HCT116 (cell line): Measurements from ENCODE around the gene MXRA7. TPM values are rescaled to one million over a fixed set of nuclear protein-coding genes. Genes with fewer than 3 reads are reported as not detected.

ENCODE experiments used
- ATAC-seq: fragments of 200-7000 bp; cut with Tn5 transposase; 2 replicates; pipeline ENCODE4 v1.9.1; 2020; ENCODE audit warnings: mild to moderate bottlenecking, moderate library complexity
- BruUV-seq: library from RNA; stranded (reverse); fragments of 400-500 nt; replicated peaks from 2 replicates; lab custom pipeline; 2021; lab: Mats Ljungman, UMichigan
- CTCF ChIA-PET: fragments of 300-600 bp; sonication (Branson Sonifier 250); formaldehyde crosslinking; loops from one replicate; lab custom pipeline; 2021; ENCODE audit warnings: antibody characterized with exemption; lab: Charles Lee
- POLR2A ChIA-PET: fragments of 300-600, 350-600 bp; sonication (Branson Sonifier 250); formaldehyde crosslinking; loops from one replicate; lab custom pipeline; 2021; ENCODE audit warnings: antibody characterized with exemption; lab: Charles Lee
- RAD21 ChIA-PET, 2 experiments: fragments of 300-600 bp; sonication (Branson Sonifier 250); formaldehyde crosslinking; loops; one replicate each; lab custom pipeline; 2023; ENCODE audit warnings: low total read pairs in 2 of 2; ENCODE audit not compliant: uncharacterized antibody in 2 of 2, unreplicated experiment in 2 of 2, low non-redundant PET in 1 of 2; lab: Charles Lee
- DNase-seq: peaks from one replicate; pipeline ENCODE4 v3.0.0-alpha.2; 2010; ENCODE audit warnings: low read depth, low spot score
- H2AFZ ChIP-seq: fragments of 200-600 bp; shearing (Covaris generic), sonication (generic); 2 replicates; pipeline ENCODE4 v1.6.1; 2017; ENCODE audit warnings: low read depth, mixed run types, mixed read lengths, antibody characterized with exemption, low read length; ENCODE audit not compliant: poor library complexity, severe bottlenecking
- H3K27ac ChIP-seq: 2 replicates; pipeline ENCODE4 v1.5.1; 2012; ENCODE audit warnings: low read depth, low read length
- H3K27me3 ChIP-seq: fragments of 200-600 bp; sonication (generic); 2 replicates; pipeline ENCODE4 v1.6.1; 2016; ENCODE audit warnings: mixed run types, low read length, mixed read lengths; ENCODE audit not compliant: insufficient read depth
- H3K36me3 ChIP-seq, 2 experiments: fragments of 200-500 bp in 1 of 2; fragments of 200-600 bp in 1 of 2; sonication (Bioruptor generic) in 1 of 2; sonication (generic) in 1 of 2; 2 replicates each; pipeline versions ENCODE4 v1.5.1 to v1.6.1; 2014 to 2016; ENCODE audit warnings: low read length in 2 of 2, inconsistent platforms in 1 of 2, mixed read lengths in 1 of 2, mixed run types in 1 of 2; ENCODE audit not compliant: insufficient read depth in 2 of 2, control insufficient read depth in 1 of 2
- H3K4me1 ChIP-seq, 2 experiments: fragments of 200-600 bp in 1 of 2; sonication (generic) in 1 of 2; 2 replicates each; pipeline versions ENCODE4 v1.5.1 to v1.6.1; 2012 to 2017; ENCODE audit warnings: low read length in 2 of 2, inconsistent platforms in 1 of 2, mild to moderate bottlenecking in 1 of 2, mixed read lengths in 1 of 2, mixed run types in 1 of 2, moderate library complexity in 1 of 2; ENCODE audit not compliant: insufficient read depth in 2 of 2, control insufficient read depth in 1 of 2
- H3K4me2 ChIP-seq: fragments of 200-600 bp; sonication (generic); 2 replicates; pipeline ENCODE4 v1.6.1; 2017; ENCODE audit warnings: mixed run types, low read length, mixed read lengths
- H3K4me3 ChIP-seq, 2 experiments: fragments of 200-600 bp in 1 of 2; sonication (generic) in 1 of 2; replicated peaks in 1 of 2; 2 replicates each; pipeline ENCODE4 v1.5.1; 2011 to 2016; ENCODE audit warnings: low read length in 2 of 2, control low read depth in 1 of 2, low read depth in 1 of 2, mild to moderate bottlenecking in 1 of 2, mixed read lengths in 1 of 2, mixed run types in 1 of 2
- H3K79me2 ChIP-seq: fragments of 200-600 bp; sonication (generic); 2 replicates; pipeline ENCODE4 v1.6.1; 2017; ENCODE audit warnings: mild to moderate bottlenecking, mixed run types, low read length, moderate library complexity, mixed read lengths; ENCODE audit not compliant: insufficient read depth
- H3K9ac ChIP-seq: fragments of 200-600 bp; sonication (generic); 2 replicates; pipeline ENCODE4 v1.6.1; 2016; ENCODE audit warnings: low read length, mixed read lengths
- H3K9me2 ChIP-seq: fragments of 200-600 bp; sonication (generic), shearing (Covaris generic); 2 replicates; pipeline ENCODE4 v1.6.1; 2017; ENCODE audit warnings: mixed run types, mild to moderate bottlenecking, moderate library complexity; ENCODE audit not compliant: insufficient read depth
- H3K9me3 ChIP-seq, 2 experiments: fragments of 200-500 bp in 1 of 2; fragments of 200-600 bp in 1 of 2; sonication (Bioruptor generic) in 1 of 2; sonication (generic) in 1 of 2; 2 replicates each; pipeline ENCODE4 v1.6.1; 2014 to 2017; ENCODE audit warnings: low read length in 2 of 2, mixed read lengths in 2 of 2, inconsistent platforms in 1 of 2, low read depth in 1 of 2, mild to moderate bottlenecking in 1 of 2, mixed run types in 1 of 2, moderate library complexity in 1 of 2; ENCODE audit not compliant: control insufficient read depth in 1 of 2, insufficient read depth in 1 of 2
- H4K20me1 ChIP-seq: fragments of 200-600 bp; sonication (generic), shearing (Covaris generic); 2 replicates; pipeline ENCODE4 v1.6.1; 2017; ENCODE audit warnings: mixed run types, mild to moderate bottlenecking, moderate library complexity; ENCODE audit not compliant: insufficient read depth
- ATF3 ChIP-seq: IDR thresholded peaks from 2 replicates; pipeline ENCODE4 v1.6.1; 2012
- CEBPB ChIP-seq: IDR thresholded peaks from 2 replicates; pipeline ENCODE4 v1.6.1; 2012; ENCODE audit warnings: low read depth
- CTCF ChIP-seq, 3 experiments: fragments of 200-600 bp in 1 of 3; sonication (generic) in 1 of 3; IDR thresholded peaks in 2 of 3; conservative IDR thresholded peaks in 1 of 3; 2 replicates each; pipeline ENCODE4 v1.5.1; 2012 to 2017; ENCODE audit warnings: low read depth in 2 of 3, low read length in 2 of 3, antibody characterized with exemption in 1 of 3, borderline replicate concordance in 1 of 3, control low read depth in 1 of 3, mild to moderate bottlenecking in 1 of 3, mixed read lengths in 1 of 3, mixed run types in 1 of 3, moderate library complexity in 1 of 3; ENCODE audit not compliant: insufficient read depth in 1 of 3
- EGR1 ChIP-seq: IDR thresholded peaks from 2 replicates; pipeline ENCODE4 v1.6.1; 2012; ENCODE audit warnings: low read depth
- ELF1 ChIP-seq: IDR thresholded peaks from 2 replicates; pipeline ENCODE4 v1.6.1; 2012; ENCODE audit warnings: low read depth, borderline replicate concordance
- JUND ChIP-seq: IDR thresholded peaks from 2 replicates; pipeline ENCODE4 v1.6.1; 2012
- SP1 ChIP-seq: IDR thresholded peaks from 2 replicates; pipeline ENCODE4 v1.6.1; 2012; ENCODE audit warnings: low read depth
- SRF ChIP-seq: IDR thresholded peaks from 2 replicates; pipeline ENCODE4 v1.6.1; 2012; ENCODE audit warnings: low read depth
- ZBTB33 ChIP-seq: IDR thresholded peaks from 2 replicates; pipeline ENCODE4 v1.6.1; 2011; ENCODE audit warnings: mild to moderate bottlenecking, low read length, moderate library complexity; ENCODE audit not compliant: insufficient replicate concordance; ENCODE audit errors: extremely low read depth
- ZFX ChIP-seq: fragments of 450-650 bp; IDR thresholded peaks from 2 replicates; pipeline ENCODE4 v1.6.1; 2017
- intact Hi-C: fragments of 100-400 bp; cut with micrococcal nuclease; formaldehyde crosslinking; loops from 2 replicates; pipeline ENCODE4 v1.10.0; 2022
- total RNA-seq: library from RNA; stranded (reverse); gene quantifications from one replicate; pipeline ENCODE4 v1.2.1, GENCODE V29; 2021; ENCODE audit not compliant: unreplicated experiment
- TF ChIP-seq, protein P1 (sequence below): IDR thresholded peaks from 2 replicates; pipeline ENCODE4 v1.6.1; 2012; ENCODE audit warnings: low read depth

The MXRA7 gene
- total RNA-seq, 1 experiment from 2014 or later, result 57.1 TPM

DNA sequence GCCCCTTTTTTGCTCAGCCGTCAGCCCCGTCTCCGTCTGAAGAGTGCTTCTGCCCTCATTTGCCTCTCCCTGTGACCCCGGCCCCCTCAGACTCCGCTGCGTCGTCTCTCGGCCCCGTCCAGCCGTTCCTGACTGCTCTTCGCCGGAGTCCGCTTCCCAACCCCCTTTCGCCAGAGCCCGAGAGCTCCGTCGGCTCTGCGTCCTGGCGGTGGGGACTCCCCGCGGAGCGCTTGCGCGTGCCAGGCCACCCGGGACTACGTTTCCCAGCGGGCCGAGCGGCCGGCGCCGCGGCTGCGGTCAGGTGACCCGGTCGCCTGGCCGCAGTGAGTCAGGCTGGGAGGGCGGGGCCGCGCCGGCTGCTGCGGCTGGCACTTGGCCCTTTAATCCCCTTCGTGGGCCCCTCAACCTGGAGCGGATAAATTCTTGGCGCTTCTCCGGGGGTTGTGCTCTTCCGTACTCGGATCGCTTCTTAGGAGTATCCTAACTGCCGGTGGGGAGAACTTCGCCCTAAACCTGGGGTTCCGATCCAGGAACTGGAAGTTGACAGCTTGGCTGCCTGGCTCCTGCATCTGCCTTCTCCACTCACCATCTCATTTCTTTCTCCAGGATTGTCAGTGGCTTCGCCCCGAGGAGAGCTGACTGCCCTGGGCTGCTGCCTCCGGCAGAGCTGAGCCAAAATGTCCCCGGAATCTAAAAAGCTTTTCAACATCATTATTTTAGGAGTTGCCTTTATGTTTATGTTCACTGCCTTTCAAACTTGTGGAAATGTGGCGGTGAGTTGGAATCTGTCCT lies 27.1 kb upstream of the MXRA7 start, which contains the start of gene MFSD11 (continued):
- TF ChIP-seq CTCF (IDR thresholded peaks at IDR 0.05 in 2 of 3, conservative IDR thresholded peaks at IDR 0.05 in 1 of 3; ENCODE audit: borderline replicate concordance in 1 of 3, insufficient read depth in 1 of 3, low read depth in 2 of 3, low read length in 2 of 3) (no peak), ELF1 (no peak), ZFX (no peak), ATF3 (no peak)

DNA sequence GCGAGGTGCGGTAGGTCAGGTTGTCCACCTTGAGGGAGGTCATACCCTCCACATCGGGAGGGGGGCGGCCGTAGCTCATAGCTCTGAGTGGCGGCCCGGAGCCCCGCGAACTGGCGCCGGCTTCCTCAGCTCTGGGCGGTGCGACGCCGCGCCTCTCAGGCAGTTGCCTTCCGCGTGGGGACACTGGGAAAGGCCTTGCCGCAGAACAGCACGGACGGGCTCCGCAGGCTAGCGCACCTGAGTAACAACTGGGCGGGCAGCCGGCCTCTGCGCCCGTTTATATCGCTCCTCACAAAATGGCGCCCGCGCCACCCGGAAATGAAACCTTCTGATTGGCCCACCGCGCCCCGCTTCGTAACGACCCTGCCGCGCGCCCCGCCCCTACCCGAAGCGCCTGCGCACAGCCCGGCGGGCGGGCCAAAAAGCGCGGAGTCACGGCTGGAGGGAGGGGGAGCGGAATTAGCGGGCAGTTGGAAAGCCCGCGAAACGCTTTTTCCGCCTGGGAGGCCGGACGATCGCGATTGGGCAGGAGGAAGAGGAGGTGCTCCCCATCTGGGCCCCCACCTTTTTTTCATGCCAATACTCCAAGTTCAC lies 26.4 kb upstream of the MXRA7 start, which contains the start of gene SRSF2:
Gene SRSF2, minus strand, starts transcription at position 250 of the 594 bp plus-strand sequence. Its CDS starts 171 bp downstream, at position 79.
- H3K9ac ChIP-seq, result peak within 1 kb of the TSS; percentile 97
- H3K27me3 ChIP-seq, result no peaks in the 10 kb centered on the region
- peaks cover 39% of the 10 kb centered on the region for H4K20me1 ChIP-seq
- H3K36me3 ChIP-seq, result peaks cover 36 to 45% of the 10 kb centered on the region in 2 experiments
- intact Hi-C loops, result no loop called here
- no peaks in the 10 kb centered on the region for H3K9me3 ChIP-seq
- CTCF ChIA-PET, result interaction anchor here (1.7 kb wide), 1 partner anchor 10 kb away, joined by 6 read pairs; no protein-coding TSS in a partner anchor
- no peaks in the 10 kb centered on the region for H3K9me2 ChIP-seq
- RAD21 ChIA-PET, result no interaction called here
- DNase-seq (peak; percentile 97), ATAC-seq (peak; percentile 78)
- H2AFZ ChIP-seq, result peak within 1 kb of the TSS; percentile 30
- peaks cover 16 to 34% of the 10 kb centered on the region in 2 experiments for H3K4me1 ChIP-seq
- H3K79me2 ChIP-seq, result peaks cover 49% of the 10 kb centered on the region
- BruUV-seq, result TSS peak; percentile 15
- peak within 1 kb of the TSS; percentile 94 for H3K4me2 ChIP-seq
- peak within 1 kb of the TSS; percentile 71 to 91 for H3K4me3 ChIP-seq
- POLR2A ChIA-PET, result interaction anchor here (1.0 to 3.7 kb wide), 6 partner anchors 10 to 144 kb away, joined by 3 to 27 read pairs (median 6); partner anchors contain the start of genes JMJD6 and METTL23
- H3K27ac ChIP-seq, result peak within 1 kb of the TSS; percentile 92
- TF ChIP-seq CTCF (IDR thresholded peaks at IDR 0.05 in 2 of 3, conservative IDR thresholded peaks at IDR 0.05 in 1 of 3; ENCODE audit: borderline replicate concordance in 1 of 3, insufficient read depth in 1 of 3, low read depth in 2 of 3, low read length in 2 of 3) (no peak), CEBPB (no peak), ZFX (peak; percentile 97), ZBTB33 (peak; percentile 74), JUND (peak; percentile 6; the same call in 1 of the 2 replicates), SRF (no peak; the same call in 1 of the 2 replicates), EGR1 (peak; percentile 80), SP1 (peak; percentile 85)
- TF ChIP-seq, protein P1, sequence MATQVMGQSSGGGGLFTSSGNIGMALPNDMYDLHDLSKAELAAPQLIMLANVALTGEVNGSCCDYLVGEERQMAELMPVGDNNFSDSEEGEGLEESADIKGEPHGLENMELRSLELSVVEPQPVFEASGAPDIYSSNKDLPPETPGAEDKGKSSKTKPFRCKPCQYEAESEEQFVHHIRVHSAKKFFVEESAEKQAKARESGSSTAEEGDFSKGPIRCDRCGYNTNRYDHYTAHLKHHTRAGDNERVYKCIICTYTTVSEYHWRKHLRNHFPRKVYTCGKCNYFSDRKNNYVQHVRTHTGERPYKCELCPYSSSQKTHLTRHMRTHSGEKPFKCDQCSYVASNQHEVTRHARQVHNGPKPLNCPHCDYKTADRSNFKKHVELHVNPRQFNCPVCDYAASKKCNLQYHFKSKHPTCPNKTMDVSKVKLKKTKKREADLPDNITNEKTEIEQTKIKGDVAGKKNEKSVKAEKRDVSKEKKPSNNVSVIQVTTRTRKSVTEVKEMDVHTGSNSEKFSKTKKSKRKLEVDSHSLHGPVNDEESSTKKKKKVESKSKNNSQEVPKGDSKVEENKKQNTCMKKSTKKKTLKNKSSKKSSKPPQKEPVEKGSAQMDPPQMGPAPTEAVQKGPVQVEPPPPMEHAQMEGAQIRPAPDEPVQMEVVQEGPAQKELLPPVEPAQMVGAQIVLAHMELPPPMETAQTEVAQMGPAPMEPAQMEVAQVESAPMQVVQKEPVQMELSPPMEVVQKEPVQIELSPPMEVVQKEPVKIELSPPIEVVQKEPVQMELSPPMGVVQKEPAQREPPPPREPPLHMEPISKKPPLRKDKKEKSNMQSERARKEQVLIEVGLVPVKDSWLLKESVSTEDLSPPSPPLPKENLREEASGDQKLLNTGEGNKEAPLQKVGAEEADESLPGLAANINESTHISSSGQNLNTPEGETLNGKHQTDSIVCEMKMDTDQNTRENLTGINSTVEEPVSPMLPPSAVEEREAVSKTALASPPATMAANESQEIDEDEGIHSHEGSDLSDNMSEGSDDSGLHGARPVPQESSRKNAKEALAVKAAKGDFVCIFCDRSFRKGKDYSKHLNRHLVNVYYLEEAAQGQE, result no peak
